ENCODE results near the gene ADAR.

GRCh38 chr1:154552036-154552435, 56.0 kb downstream of the ADAR start:
- TF ChIP-seq CTCF (IDR thresholded peaks at IDR 0.05; ENCODE audit: low read depth, low read length) (no peak), POLR2A (IDR thresholded peaks at IDR 0.05; ENCODE audit: extremely low read depth, insufficient read length) (no peak)

All from NB4 (cell line).